GM12878 (cell line): ENCODE data around the gene ZCCHC2. TPM values are rescaled to one million over a fixed set of nuclear protein-coding genes. Genes with fewer than 3 reads are reported as not detected.

Experiments
- ATAC-seq: fragments of 200-7000 bp; cut with Tn5 transposase; 3 replicates; pipeline ENCODE4 v1.9.1; 2020; ENCODE audit warnings: mild to moderate bottlenecking, moderate library complexity
- BruUV-seq: library from RNA; stranded (reverse); fragments of 400-500 nt; replicated peaks from 2 replicates; lab custom pipeline; 2021; lab: Mats Ljungman, UMichigan
- CTCF ChIA-PET: fragments of 300-600 bp; sonication (Branson Sonifier 250); formaldehyde crosslinking; extraction: SDS; loops from one replicate; lab custom pipeline; 2021; ENCODE audit warnings: inconsistent platforms; lab: Yijun Ruan, JAX
- POLR2A ChIA-PET: fragments of 350-600 bp; formaldehyde crosslinking; extraction: SDS; loops from one replicate; lab custom pipeline; 2021; ENCODE audit warnings: inconsistent platforms; lab: Charles Lee
- RAD21 ChIA-PET: fragments of 300-600 bp; sonication (Branson Sonifier 250); formaldehyde crosslinking; loops from one replicate; lab custom pipeline; 2023; ENCODE audit warnings: antibody characterized with exemption; ENCODE audit not compliant: unreplicated experiment; lab: Charles Lee
- SMC1A ChIA-PET: fragments of 300-600 bp; sonication (Branson Sonifier 250); formaldehyde crosslinking; loops from one replicate; lab custom pipeline; 2023; ENCODE audit not compliant: unreplicated experiment, uncharacterized antibody; lab: Charles Lee
- DNase-seq: peaks from one replicate; pipeline ENCODE4 v3.0.0-alpha.2; 2011; ENCODE audit warnings: low read depth, low spot score
- FAIRE-seq: peaks from 3 replicates; lab custom pipeline; 2011; peaks lifted over from hg19 to GRCh38; lab: Jason Lieb, UNC
- H2AFZ ChIP-seq: 2 replicates; pipeline ENCODE4 v1.6.0; 2011; ENCODE audit warnings: low read depth, low read length, control low read depth; ENCODE audit not compliant: control insufficient read depth
- H3K27ac ChIP-seq: 2 replicates; pipeline ENCODE4 v1.5.1; 2011; ENCODE audit warnings: control low read depth; ENCODE audit not compliant: control insufficient read depth, insufficient read depth
- H3K27me3 ChIP-seq, 2 experiments: replicated peaks in 1 of 2; 2 replicates each; pipeline versions ENCODE4 v1.6.0 to v1.6.1; 2011; ENCODE audit warnings: low read length in 1 of 2; ENCODE audit not compliant: control insufficient read depth in 2 of 2, insufficient read depth in 2 of 2
- H3K36me3 ChIP-seq, 2 experiments: 2 replicates each; pipeline ENCODE4 v1.5.1; 2011; ENCODE audit warnings: low read length in 1 of 2; ENCODE audit not compliant: control insufficient read depth in 2 of 2, insufficient read depth in 2 of 2
- H3K4me1 ChIP-seq: 2 replicates; pipeline ENCODE4 v1.6.1; 2011; ENCODE audit warnings: mild to moderate bottlenecking, low read length, moderate library complexity, mixed read lengths; ENCODE audit not compliant: control insufficient read depth, insufficient read depth
- H3K4me2 ChIP-seq: 2 replicates; pipeline ENCODE4 v1.6.0; 2011; ENCODE audit warnings: control low read depth; ENCODE audit not compliant: control insufficient read depth, insufficient read depth
- H3K4me3 ChIP-seq: fragments of 200-600 bp; sonication (generic); 2 replicates; pipeline ENCODE4 v1.5.1; 2016
- H3K79me2 ChIP-seq: 2 replicates; pipeline ENCODE4 v1.6.0; 2011; ENCODE audit warnings: low read length; ENCODE audit not compliant: control insufficient read depth, insufficient read depth
- H3K9ac ChIP-seq: 2 replicates; pipeline ENCODE4 v1.8.0; 2011; ENCODE audit warnings: low read length, control low read depth, mixed read lengths; ENCODE audit not compliant: control insufficient read depth, insufficient read depth
- H3K9me3 ChIP-seq: replicated peaks from 3 replicates; pipeline ENCODE4 v1.5.1; 2011; ENCODE audit warnings: mild to moderate bottlenecking, low read length; ENCODE audit not compliant: control insufficient read depth, insufficient read depth
- H4K20me1 ChIP-seq: 2 replicates; pipeline ENCODE4 v1.6.0; 2011; ENCODE audit not compliant: control insufficient read depth, insufficient read depth
- CBX5 ChIP-seq: sonication (generic); IDR thresholded peaks from 2 replicates; pipeline ENCODE4 v1.6.1; 2016; ENCODE audit warnings: low read depth, moderate library complexity, mild to moderate bottlenecking, inconsistent platforms
- HDAC6 ChIP-seq: fragments of 200-600 bp; sonication (generic); IDR thresholded peaks from one replicate; pipeline ENCODE4 v1.8.0; 2017; ENCODE audit warnings: antibody characterized with exemption; ENCODE audit not compliant: unreplicated experiment
- HSF1 ChIP-seq: fragments of 150-350 bp; IDR thresholded peaks from 2 replicates; pipeline ENCODE4 v1.6.1; 2014; ENCODE audit warnings: mild to moderate bottlenecking, low read depth, low read length
- IRF4 ChIP-seq: IDR thresholded peaks from 2 replicates; pipeline ENCODE4 v1.6.1; 2011; ENCODE audit warnings: low read depth, low read length
- IRF5 ChIP-seq: fragments of 450-650 bp; IDR thresholded peaks from 2 replicates; pipeline ENCODE4 v1.6.1; 2017; ENCODE audit warnings: borderline replicate concordance
- JUNB ChIP-seq: IDR thresholded peaks from 2 replicates; pipeline ENCODE4 v1.6.1; 2016; ENCODE audit warnings: antibody characterized with exemption, mild to moderate bottlenecking
- KLF5 ChIP-seq: fragments of 450-650 bp; IDR thresholded peaks from 2 replicates; pipeline ENCODE4 v1.6.1; 2014; ENCODE audit warnings: mild to moderate bottlenecking; ENCODE audit not compliant: partially characterized antibody
- LARP7 ChIP-seq: fragments of 450-650 bp; IDR thresholded peaks from 2 replicates; pipeline ENCODE4 v1.6.1; 2017; ENCODE audit warnings: mild to moderate bottlenecking
- MLLT1 ChIP-seq: fragments of 450-650 bp; IDR thresholded peaks from 2 replicates; pipeline ENCODE4 v1.6.1; 2016; ENCODE audit warnings: mild to moderate bottlenecking
- POLR2A ChIP-seq: IDR thresholded peaks from 2 replicates; pipeline ENCODE4 v1.6.1; 2011; ENCODE audit warnings: low read depth, mild to moderate bottlenecking, low read length
- POLR2AphosphoS2 ChIP-seq: IDR thresholded peaks from 2 replicates; pipeline ENCODE4 v1.6.1; 2011; ENCODE audit warnings: low read depth, mild to moderate bottlenecking, low read length, improper control_type of control experiment, moderate library complexity
- RB1 ChIP-seq: fragments of 450-650 bp; formaldehyde crosslinking; IDR thresholded peaks from 2 replicates; pipeline ENCODE4 v1.6.1; 2017; ENCODE audit warnings: mild to moderate bottlenecking, borderline replicate concordance
- SMAD5 ChIP-seq: IDR thresholded peaks from 2 replicates; pipeline ENCODE4 v1.6.1; 2016; ENCODE audit warnings: antibody characterized with exemption, low read depth
- SP1 ChIP-seq: IDR thresholded peaks from one replicate; pipeline ENCODE4 v1.6.1; 2011; ENCODE audit warnings: low read depth, low read length
- SPI1 ChIP-seq: IDR thresholded peaks from 2 replicates; pipeline ENCODE4 v1.6.1; 2011; ENCODE audit warnings: low read depth, mild to moderate bottlenecking, low read length, moderate library complexity, borderline replicate concordance; ENCODE audit not compliant: insufficient read depth
- SUZ12 ChIP-seq: fragments of 200-600 bp; sonication (generic); IDR thresholded peaks from one replicate; pipeline ENCODE4 v1.6.1; 2018; ENCODE audit warnings: antibody characterized with exemption, mild to moderate bottlenecking; ENCODE audit not compliant: unreplicated experiment
- WGBS: methylation state at CpG from one replicate; pipeline ENCODE4 v1.1.6; 2016; ENCODE audit warnings: low lambda C conversion rate; ENCODE audit not compliant: insufficient replicate concordance, insufficient coverage; ENCODE audit errors: missing lambda C conversion rate; 5-methylcytosine and 5-hydroxymethylcytosine counted together
- in situ Hi-C: fragments of 300-500 bp; cut with MboI; formaldehyde crosslinking; loops from 9 replicates; pipeline ENCODE4 v1.14.3; 2018; ENCODE audit warnings: mixed read lengths
- intact Hi-C: fragments of 100-400 bp; cut with micrococcal nuclease; formaldehyde crosslinking; loops from one replicate; pipeline ENCODE4 v1.14.2; 2022; ENCODE audit not compliant: unreplicated experiment
- polyA plus RNA-seq, 11 experiments: library from polyadenylated mRNA; depleted of rRNA in 4 of 11; unstranded in 6 of 11; stranded (reverse) in 5 of 11; fragments of >200 nt; fragmentation: Nextera tagmentation in 4 of 11; fragmentation: Illumina TruSeq in 1 of 11; extraction: Ambion mirVana in 4 of 11; extraction: Trizol in 1 of 11; gene quantifications; 1 replicate in 1 of 11; 2 replicates in 10 of 11; pipeline versions ENCODE4 v1.2.1 to v1.2.3, GENCODE V29; 2011 to 2016; ENCODE audit warnings: inconsistent platforms in 2 of 11, missing spikeins in 2 of 11, low read depth in 1 of 11
- total RNA-seq, 4 experiments: library from RNA; depleted of rRNA in 3 of 4; stranded (reverse); fragments of >200 nt in 3 of 4; fragmentation: Illumina TruSeq in 1 of 4; extraction: Trizol in 1 of 4; gene quantifications; 2 replicates each; pipeline versions ENCODE4 v1.2.1 to v1.2.3, GENCODE V29; 2013 to 2021

ZCCHC2 gene
- total and polyA plus RNA-seq, 10 of the 15 experiments (the other 5 are each of a cell fraction or from before 2014, with no cell fraction given) = 1.7 to 17.4 (median 8.6) TPM

GRCh38 chr18:62490967-62491695 lies 31.7 kb upstream of the ZCCHC2 start:
- Histone ChIP-seq H3K27me3 (peaks cover 0 to 4% of the 10 kb centered on the region in 2 experiments; a peak in 2 of 4 replicates), H3K27ac (no peak overlapping the region), H3K79me2 (no peaks in the 10 kb centered on the region), H3K4me3 (no peak overlapping the region), H2AFZ (no peak overlapping the region), H3K36me3 (no peaks in the 10 kb centered on the region), H3K9ac (no peak overlapping the region), H4K20me1 (no peaks in the 10 kb centered on the region), H3K9me3 (no peaks in the 10 kb centered on the region; the same call in 2 of the 3 replicates), H3K4me1 (no peaks in the 10 kb centered on the region), H3K4me2 (no peak overlapping the region)
- no TSS peak for BruUV-seq
- in situ Hi-C loops (no loop called here), intact Hi-C loops (no loop called here)
- no peak for TF ChIP-seq LARP7
- TF ChIP-seq SP1 = no peak
- no peak for TF ChIP-seq IRF4
- TF ChIP-seq SPI1 = no peak
- TF ChIP-seq POLR2A = no peak
- TF ChIP-seq KLF5 = no peak
- no peak for TF ChIP-seq CBX5
- TF ChIP-seq RB1 = no peak
- TF ChIP-seq HDAC6 = no peak
- TF ChIP-seq JUNB = no peak
- TF ChIP-seq SUZ12 = no peak
- TF ChIP-seq SMAD5 = no peak
- no peak for TF ChIP-seq POLR2AphosphoS2
- TF ChIP-seq IRF5 = no peak
- no peak for TF ChIP-seq HSF1
- TF ChIP-seq MLLT1 = no peak
- ChIA-PET CTCF (no interaction called here), POLR2A (no interaction called here), SMC1A (no interaction called here), RAD21 (no interaction called here)
- no peak for ATAC-seq
- no peak for DNase-seq
- 42% methylated on average over 3 of the region's 3 CpGs for WGBS
- FAIRE-seq = no peak
